HepG2 (cell line): ENCODE measurements around the gene LRRC72. TPM values are rescaled to one million over a fixed set of nuclear protein-coding genes. Genes with fewer than 3 reads are reported as not detected.

Source experiments
- ATAC-seq: fragments of 200-7000 bp; cut with Tn5 transposase; 3 replicates; pipeline ENCODE4 v1.9.1; 2020; ENCODE audit warnings: mild to moderate bottlenecking, moderate library complexity
- BruUV-seq: library from RNA; stranded (reverse); fragments of 400-500 nt; replicated peaks from 2 replicates; lab custom pipeline; 2021; lab: Mats Ljungman, UMichigan
- CTCF ChIA-PET: fragments of 300-600 bp; formaldehyde crosslinking; extraction: SDS; loops from one replicate; lab custom pipeline; 2021; ENCODE audit warnings: low total read pairs, inconsistent platforms, low intra/inter-chr PET ratio; lab: Yijun Ruan, JAX
- POLR2A ChIA-PET: fragments of 350-600 bp; sonication (Branson Sonifier 250); formaldehyde crosslinking; loops from one replicate; lab custom pipeline; 2020; ENCODE audit warnings: antibody characterized with exemption, inconsistent platforms; lab: Yijun Ruan, JAX
- DNase-seq: peaks from one replicate; pipeline ENCODE4 v3.0.0-alpha.2; 2015; ENCODE audit warnings: low spot score
- FAIRE-seq: peaks from 3 replicates; lab custom pipeline; 2011; peaks lifted over from hg19 to GRCh38; lab: Jason Lieb, UNC
- H2AFZ ChIP-seq: one replicate; pipeline ENCODE4 v1.6.1; 2011; ENCODE audit warnings: low read length, inconsistent platforms
- H3K27ac ChIP-seq: fragments of 300-600 bp; 3 replicates; pipeline ENCODE4 v1.8.0; 2011; ENCODE audit warnings: mixed run types, mild to moderate bottlenecking, mixed read lengths, low read length, inconsistent platforms; ENCODE audit not compliant: insufficient read depth; ENCODE audit errors: extremely low read length
- H3K27me3 ChIP-seq, 2 experiments: fragments of 200-600 bp in 1 of 2; 2 replicates in 1 of 2; 3 replicates in 1 of 2; pipeline versions ENCODE4 v1.6.0 to v1.8.0; 2011; ENCODE audit warnings: low read length in 2 of 2, mild to moderate bottlenecking in 2 of 2, moderate library complexity in 2 of 2, inconsistent platforms in 1 of 2; ENCODE audit not compliant: insufficient read depth in 2 of 2, control insufficient read depth in 1 of 2
- H3K36me3 ChIP-seq, 2 experiments: fragments of 200-600 bp in 1 of 2; replicated peaks in 1 of 2; 2 replicates in 1 of 2; 3 replicates in 1 of 2; pipeline versions ENCODE4 v1.5.1 to v1.8.0; 2011; ENCODE audit warnings: low read length in 2 of 2, inconsistent platforms in 1 of 2; ENCODE audit not compliant: insufficient read depth in 2 of 2, control insufficient read depth in 1 of 2
- H3K4me1 ChIP-seq: 2 replicates; pipeline ENCODE4 v1.5.1; 2012; ENCODE audit warnings: low read length, inconsistent platforms; ENCODE audit not compliant: insufficient read depth
- H3K4me2 ChIP-seq: 2 replicates; pipeline ENCODE4 v1.6.0; 2011; ENCODE audit warnings: low read depth, low read length, inconsistent platforms
- H3K4me3 ChIP-seq, 3 experiments: fragments of 200-600 bp in 1 of 3; sonication (generic), shearing (Covaris generic) in 1 of 3; replicated peaks in 1 of 3; 2 replicates each; pipeline ENCODE4 v1.5.1; 2011 to 2016; ENCODE audit warnings: low read length in 3 of 3, inconsistent platforms in 2 of 3, low read depth in 2 of 3, mild to moderate bottlenecking in 2 of 3, control low read depth in 1 of 3, mixed read lengths in 1 of 3; ENCODE audit not compliant: insufficient read depth in 1 of 3
- H3K79me2 ChIP-seq: one replicate; pipeline ENCODE4 v1.6.1; 2011; ENCODE audit warnings: low read length, inconsistent platforms; ENCODE audit not compliant: insufficient read depth
- H3K9ac ChIP-seq: 2 replicates; pipeline ENCODE4 v1.6.0; 2011; ENCODE audit warnings: mild to moderate bottlenecking, low read depth, low read length, inconsistent platforms; ENCODE audit not compliant: insufficient read depth
- H3K9me3 ChIP-seq: 2 replicates; pipeline ENCODE4 v1.5.1; 2012; ENCODE audit warnings: mild to moderate bottlenecking, low read length
- H4K20me1 ChIP-seq: 2 replicates; pipeline ENCODE4 v1.6.0; 2011; ENCODE audit warnings: inconsistent platforms, mild to moderate bottlenecking, low read length, moderate library complexity; ENCODE audit not compliant: insufficient read depth
- ASH2L ChIP-seq: fragments of 300-600, 200-600 bp; sonication (generic); IDR thresholded peaks from 2 replicates; pipeline ENCODE4 v1.7.0; 2017; ENCODE audit warnings: low read depth, mild to moderate bottlenecking, moderate library complexity, mixed read lengths, low read length; ENCODE audit not compliant: insufficient read length
- CENPBD1 ChIP-seq: sonication (generic); formaldehyde crosslinking; IDR thresholded peaks from 2 replicates; pipeline ENCODE4 v1.8.0; 2022; ENCODE audit warnings: missing genetic modification reagents, low read depth, mild to moderate bottlenecking, borderline replicate concordance
- FOXA1 ChIP-seq, 2 experiments: fragments of 450-650 bp in 1 of 2; sonication (generic) in 1 of 2; formaldehyde crosslinking in 1 of 2; IDR thresholded peaks; 2 replicates each; pipeline versions ENCODE4 v1.4.0 to v1.6.1; 2016 to 2020; ENCODE audit warnings: missing genetic modification reagents in 1 of 2
- HMGXB4 ChIP-seq, 2 experiments: sonication (generic) in 1 of 2; formaldehyde crosslinking in 1 of 2; IDR thresholded peaks; 2 replicates each; pipeline versions ENCODE4 v1.4.0 to v1.6.1; 2018 to 2020; ENCODE audit warnings: missing genetic modification reagents in 2 of 2, borderline replicate concordance in 1 of 2, low read depth in 1 of 2, mild to moderate bottlenecking in 1 of 2, missing biosample characterization in 1 of 2
- LBX2 ChIP-seq: sonication (generic); formaldehyde crosslinking; IDR thresholded peaks from 2 replicates; pipeline ENCODE4 v1.5.0; 2020; ENCODE audit warnings: missing genetic modification reagents, mild to moderate bottlenecking, borderline replicate concordance
- NFKB2 ChIP-seq: sonication (generic); formaldehyde crosslinking; IDR thresholded peaks from 2 replicates; pipeline ENCODE4 v1.4.0; 2020; ENCODE audit warnings: missing genetic modification reagents, borderline replicate concordance
- RFXAP ChIP-seq: sonication (generic); formaldehyde crosslinking; IDR thresholded peaks from 2 replicates; pipeline ENCODE4 v1.4.0; 2020; ENCODE audit warnings: missing genetic modification reagents, borderline replicate concordance
- SOX5 ChIP-seq: IDR thresholded peaks from 2 replicates; pipeline ENCODE4 v1.6.1; 2016; ENCODE audit warnings: borderline replicate concordance
- TFAP4 ChIP-seq: sonication (generic); IDR thresholded peaks from 2 replicates; pipeline ENCODE4 v1.6.1; 2016; ENCODE audit warnings: low read depth, borderline replicate concordance
- THAP11 ChIP-seq: IDR thresholded peaks from 2 replicates; pipeline ENCODE4 v1.6.1; 2016; ENCODE audit warnings: missing biosample characterization, missing genetic modification reagents
- ZBED4 ChIP-seq: sonication (generic); formaldehyde crosslinking; IDR thresholded peaks from 2 replicates; pipeline ENCODE4 v1.4.0; 2020; ENCODE audit warnings: missing genetic modification reagents, borderline replicate concordance
- ZNF230 ChIP-seq: sonication (generic); formaldehyde crosslinking; IDR thresholded peaks from 2 replicates; pipeline ENCODE4 v1.4.0; 2020; ENCODE audit warnings: mild to moderate bottlenecking, missing genetic modification reagents
- ZNF597 ChIP-seq: sonication (generic); formaldehyde crosslinking; IDR thresholded peaks from 2 replicates; pipeline ENCODE4 v1.5.0; 2020; ENCODE audit warnings: missing genetic modification reagents
- ZNF709 ChIP-seq: sonication (generic); formaldehyde crosslinking; IDR thresholded peaks from 2 replicates; pipeline ENCODE4 v1.5.0; 2020; ENCODE audit warnings: mild to moderate bottlenecking, missing genetic modification reagents
- ZNF775 ChIP-seq: sonication (generic); formaldehyde crosslinking; IDR thresholded peaks from 2 replicates; pipeline ENCODE4 v1.4.0; 2020; ENCODE audit warnings: missing genetic modification reagents, mild to moderate bottlenecking, moderate library complexity, borderline replicate concordance
- WGBS: methylation state at CpG from one replicate; pipeline ENCODE4 v1.1.6; 2017; ENCODE audit warnings: low lambda C conversion rate; 5-methylcytosine and 5-hydroxymethylcytosine counted together
- in situ Hi-C: cut with HindIII; loops from 2 replicates; pipeline ENCODE4 v1.10.0; 2017; ENCODE audit warnings: low pct_unique_long_range_greater_than_20kb; ENCODE audit not compliant: extremely low pct_ligation_motif_present
- intact Hi-C: fragments of 100-400 bp; cut with micrococcal nuclease; formaldehyde crosslinking; loops from one replicate; pipeline ENCODE4 v1.10.0; 2022; ENCODE audit not compliant: unreplicated experiment
- polyA plus RNA-seq, 8 experiments: library from polyadenylated mRNA; depleted of rRNA in 3 of 8; stranded (reverse) in 7 of 8; unstranded in 1 of 8; fragments of >200 nt; fragmentation: Illumina TruSeq in 4 of 8; extraction: Trizol in 4 of 8; gene quantifications; 2 replicates each; pipeline versions ENCODE4 v1.2.1 to v1.2.3, GENCODE V29; 2011 to 2016; ENCODE audit warnings: low read depth in 4 of 8, missing spikeins in 1 of 8, mixed read lengths in 1 of 8; ENCODE audit not compliant: insufficient read depth in 1 of 8
- total RNA-seq, 5 experiments: library from RNA; depleted of rRNA; stranded (reverse); fragments of >200 nt; fragmentation: Illumina TruSeq; extraction: Trizol; gene quantifications; 2 replicates each; pipeline ENCODE4 v1.2.3, GENCODE V29; 2016; ENCODE audit warnings: low read depth in 1 of 5

The LRRC72 gene
- total and polyA plus RNA-seq, 2 of the 13 experiments (the other 11 are each of a cell fraction or from before 2014, with no cell fraction given), result not detected

GRCh38 chr7:16543456-16543855 lies 16.8 kb downstream of the LRRC72 start:
- no peak overlapping the region for H3K9ac ChIP-seq
- no peaks in the 10 kb centered on the region for H4K20me1 ChIP-seq
- no TSS peak for BruUV-seq
- H3K4me1 ChIP-seq, result 0 out of 2 replicates have a peak, but pooled peaks cover 5% of the 10 kb centered on the region
- ChIA-PET POLR2A (no interaction called here), CTCF (no interaction called here)
- no peak for DNase-seq
- no peak for ATAC-seq
- in situ Hi-C loops (no loop called here), intact Hi-C loops (no loop called here)
- no peak overlapping the region for H3K4me3 ChIP-seq
- H3K4me2 ChIP-seq, result no peak overlapping the region
- H3K27ac ChIP-seq, result no peak overlapping the region
- no peaks in the 10 kb centered on the region for H3K79me2 ChIP-seq
- no peaks in the 10 kb centered on the region for H3K27me3 ChIP-seq
- H3K36me3 ChIP-seq, result no peaks in the 10 kb centered on the region
- FAIRE-seq, result no peak
- 6% methylated on average over 2 of the region's 2 CpGs for WGBS
- no peaks in the 10 kb centered on the region for H3K9me3 ChIP-seq
- no peak overlapping the region for H2AFZ ChIP-seq
- no peak for TF ChIP-seq FOXA1 (IDR thresholded peaks at IDR 0.05)
- TF ChIP-seq FOXA1 (CRISPR knock-in tag; IDR thresholded peaks at IDR 0.05), result no peak
- no peak for TF ChIP-seq SOX5 (CRISPR knock-in tag)
- no peak for TF ChIP-seq HMGXB4 (CRISPR knock-in tag; IDR thresholded peaks at IDR 0.05; ENCODE audit: borderline replicate concordance in 1 of 2, low read depth in 1 of 2)
- TF ChIP-seq LBX2 (CRISPR knock-in tag), result no peak
- no peak for TF ChIP-seq NFKB2
- TF ChIP-seq TFAP4, result no peak
- no peak for TF ChIP-seq ZNF775
- TF ChIP-seq ZBED4 (CRISPR knock-in tag), result no peak
- TF ChIP-seq ZNF709, result no peak
- TF ChIP-seq ZNF597 (CRISPR knock-in tag), result no peak
- TF ChIP-seq ASH2L, result no peak
- no peak for TF ChIP-seq ZNF230
- no peak for TF ChIP-seq CENPBD1
- TF ChIP-seq RFXAP (CRISPR knock-in tag), result no peak
- TF ChIP-seq THAP11 (CRISPR knock-in tag), result no peak
